ENCODE results near the gene WNT3.
"Not testable (repeated sequence)": the region's sequence is repeated elsewhere in the genome, so short reads cannot be mapped to it uniquely, and the experiment has no call there.

WNT3 gene, protein sequence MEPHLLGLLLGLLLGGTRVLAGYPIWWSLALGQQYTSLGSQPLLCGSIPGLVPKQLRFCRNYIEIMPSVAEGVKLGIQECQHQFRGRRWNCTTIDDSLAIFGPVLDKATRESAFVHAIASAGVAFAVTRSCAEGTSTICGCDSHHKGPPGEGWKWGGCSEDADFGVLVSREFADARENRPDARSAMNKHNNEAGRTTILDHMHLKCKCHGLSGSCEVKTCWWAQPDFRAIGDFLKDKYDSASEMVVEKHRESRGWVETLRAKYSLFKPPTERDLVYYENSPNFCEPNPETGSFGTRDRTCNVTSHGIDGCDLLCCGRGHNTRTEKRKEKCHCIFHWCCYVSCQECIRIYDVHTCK

GRCh38 chr17:46818316-46818928 is at the start of gene WNT3:
TSS of gene WNT3 (minus strand) at chr17:46818692. CDS start at chr17:46818597, 95 bp downstream.
- in situ Hi-C loops (cut with MboI; ENCODE audit: low sequenced_read_pairs): no loop called here

DNA sequence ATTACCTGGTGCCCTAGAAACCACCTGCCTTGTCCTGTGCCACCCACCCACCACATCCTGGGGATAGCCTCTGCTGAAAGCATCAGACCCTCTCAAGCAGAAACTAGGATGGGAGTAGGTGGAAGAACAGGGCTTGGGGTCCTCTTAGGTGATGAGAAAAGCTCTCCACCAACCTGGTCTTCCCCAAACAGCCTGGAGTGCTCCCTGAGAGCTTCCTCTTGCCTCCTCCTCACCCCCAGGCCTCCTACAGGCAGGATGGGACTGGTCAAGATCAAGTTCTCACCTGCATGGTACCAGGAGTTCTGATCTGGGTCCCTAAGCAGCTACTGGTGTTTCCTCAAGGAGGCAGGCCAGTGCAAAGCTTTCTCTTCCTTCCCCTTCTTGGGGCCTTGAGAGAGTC is 48.3 kb upstream of the WNT3 start:
- in situ Hi-C loops (cut with MboI; ENCODE audit: low sequenced_read_pairs): no loop called here

DNA sequence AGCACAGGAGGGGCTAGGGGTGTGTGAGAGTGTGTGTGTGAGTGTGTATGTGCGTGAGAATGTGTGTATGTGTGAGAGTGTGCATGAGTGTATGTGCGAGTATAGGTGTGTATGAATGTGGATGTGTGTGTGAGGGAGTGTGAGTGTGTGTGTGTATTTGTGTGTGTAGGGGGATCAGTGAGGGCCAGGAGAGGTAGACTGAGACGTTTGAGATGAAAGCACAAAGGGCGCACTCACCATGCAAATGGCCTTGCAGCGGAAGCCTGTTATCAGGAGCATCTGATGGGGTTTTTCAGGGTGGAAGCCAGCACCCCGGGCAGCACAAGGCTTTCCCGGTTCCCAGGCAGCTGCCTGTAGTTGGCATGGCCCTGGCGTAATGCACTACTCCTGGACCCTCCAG is 47.8 kb upstream of the WNT3 start:
- in situ Hi-C loops (cut with MboI; ENCODE audit: low sequenced_read_pairs): no loop called here

GRCh38 chr17:46865100-46865499 is 46.6 kb upstream of the WNT3 start:
- in situ Hi-C loops (cut with MboI; ENCODE audit: low sequenced_read_pairs): no loop called here

- in situ Hi-C loops (cut with MboI; ENCODE audit: low sequenced_read_pairs): no loop called here
Observed at GRCh38 chr17:46863383-46864121, 45.1 kb upstream of the WNT3 start.

- in situ Hi-C loops (cut with MboI; ENCODE audit: low sequenced_read_pairs): no loop called here
Observed at GRCh38 chr17:46862949-46863348, 44.5 kb upstream of the WNT3 start.

DNA sequence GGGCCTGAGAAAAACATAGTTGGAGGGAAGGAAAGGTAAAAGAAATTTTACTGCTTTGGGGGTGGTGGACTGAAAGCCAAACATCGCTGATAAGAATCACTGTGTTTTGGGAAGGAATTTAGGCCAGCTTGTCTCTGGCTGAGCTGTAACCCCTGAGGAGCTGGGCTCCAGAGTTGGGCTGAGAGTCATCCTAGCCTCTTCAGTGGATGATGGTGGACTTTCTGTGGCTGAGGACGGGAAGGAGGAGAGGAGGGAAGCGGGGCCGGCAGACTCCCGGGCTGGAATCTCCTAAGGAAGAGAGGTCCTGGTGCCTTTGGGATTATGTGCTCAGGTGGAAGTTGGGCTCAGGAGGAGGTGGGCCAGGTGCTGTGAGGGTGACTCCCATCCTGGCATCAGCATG is 41.5 kb upstream of the WNT3 start:
- in situ Hi-C loops (cut with MboI; ENCODE audit: low sequenced_read_pairs): no loop called here

DNA sequence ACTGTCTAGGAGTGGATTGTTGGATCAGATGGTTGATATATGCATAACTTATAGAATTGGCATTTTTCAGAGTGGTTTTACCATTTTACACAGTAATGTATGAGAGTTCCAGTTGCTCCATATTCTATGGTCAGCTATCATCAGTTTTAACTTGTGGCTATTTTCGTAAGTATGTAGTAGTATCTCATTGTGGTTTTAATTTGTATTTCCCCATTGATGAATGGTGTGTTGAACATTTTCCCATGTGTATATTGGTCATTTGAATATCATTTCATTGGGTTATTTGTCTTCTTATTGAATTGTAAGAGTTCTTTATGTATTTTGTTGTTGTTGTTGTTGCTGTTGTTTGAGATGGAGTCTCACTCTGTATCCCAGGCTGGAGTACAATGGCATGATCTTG is 39.1 kb upstream of the WNT3 start:
- in situ Hi-C loops (cut with MboI; ENCODE audit: low sequenced_read_pairs): no loop called here

GRCh38 chr17:46854948-46855347 is 36.5 kb upstream of the WNT3 start:
- in situ Hi-C loops (cut with MboI; ENCODE audit: low sequenced_read_pairs): no loop called here

DNA sequence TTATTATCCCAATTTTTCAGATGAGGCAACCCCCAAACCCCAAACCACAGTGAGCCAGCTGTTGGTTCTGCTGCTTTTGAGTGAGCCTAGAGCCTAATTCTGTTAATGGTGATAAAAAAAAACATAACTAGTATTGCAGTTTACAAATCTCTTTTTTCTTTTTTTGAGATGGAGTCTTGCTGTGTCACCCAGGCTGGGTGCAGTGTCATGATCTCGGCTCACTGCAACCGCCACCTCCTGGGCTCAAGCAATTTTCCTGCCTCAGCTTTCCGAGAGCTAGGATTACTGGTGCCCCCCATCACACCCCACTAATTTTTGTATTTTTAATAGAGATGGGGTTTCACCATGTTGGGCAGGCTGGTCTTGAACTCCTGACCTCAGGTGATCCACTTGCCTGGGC is 36.0 kb upstream of the WNT3 start:
- in situ Hi-C loops (cut with MboI; ENCODE audit: low sequenced_read_pairs): no loop called here

- in situ Hi-C loops (cut with MboI; ENCODE audit: low sequenced_read_pairs): no loop called here
Observed at GRCh38 chr17:46853896-46854444, 35.5 kb upstream of the WNT3 start.

GRCh38 chr17:46851029-46851741 is 32.7 kb upstream of the WNT3 start, which contains the start of gene WNT9B:
TSS of gene WNT9B (plus strand) at chr17:46851583. CDS start at chr17:46851639, 56 bp downstream.
- in situ Hi-C loops (cut with MboI; ENCODE audit: low sequenced_read_pairs): no loop called here

DNA sequence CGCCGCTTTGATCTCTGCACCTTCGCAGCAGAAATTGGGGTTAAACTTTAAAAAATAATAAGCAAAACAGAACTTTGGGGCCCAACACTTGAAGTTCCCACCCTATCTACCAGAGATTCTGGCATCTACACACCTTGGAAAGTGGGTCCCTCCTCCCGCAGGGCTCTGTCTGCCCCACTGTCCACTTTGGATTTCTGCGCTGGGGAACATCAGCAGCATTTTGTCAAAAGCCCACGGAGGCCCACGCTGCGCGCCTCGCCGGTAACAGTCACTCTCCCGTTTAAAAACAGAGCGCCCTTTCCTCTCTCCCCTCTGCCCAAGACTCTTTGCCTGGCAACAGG is 32.2 kb upstream of the WNT3 start:
- in situ Hi-C loops (cut with MboI; ENCODE audit: low sequenced_read_pairs): no loop called here

DNA sequence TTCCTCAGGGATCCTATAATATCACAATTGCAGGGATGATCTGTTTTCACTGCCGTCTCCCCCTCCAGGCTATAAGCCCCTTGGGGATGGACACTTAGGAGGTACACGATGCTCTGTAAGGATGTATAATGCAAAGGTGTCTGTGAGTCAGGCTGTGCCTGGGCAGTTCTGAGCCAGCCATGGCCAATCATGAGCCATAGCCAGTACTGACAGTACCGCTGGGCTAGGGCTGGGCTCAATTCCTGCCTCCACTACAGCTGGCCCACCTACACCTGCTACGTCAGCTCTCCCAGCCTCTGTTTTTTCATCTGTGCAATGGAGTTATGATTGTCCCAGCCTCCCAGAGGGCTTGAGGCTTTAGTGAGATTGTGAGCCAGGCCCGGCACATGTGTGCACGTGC is 30.0 kb upstream of the WNT3 start:
- in situ Hi-C loops (cut with MboI; ENCODE audit: low sequenced_read_pairs): no loop called here

- in situ Hi-C loops (cut with MboI; ENCODE audit: low sequenced_read_pairs): no loop called here
Observed at GRCh38 chr17:46847204-46848191, 29.0 kb upstream of the WNT3 start.

DNA sequence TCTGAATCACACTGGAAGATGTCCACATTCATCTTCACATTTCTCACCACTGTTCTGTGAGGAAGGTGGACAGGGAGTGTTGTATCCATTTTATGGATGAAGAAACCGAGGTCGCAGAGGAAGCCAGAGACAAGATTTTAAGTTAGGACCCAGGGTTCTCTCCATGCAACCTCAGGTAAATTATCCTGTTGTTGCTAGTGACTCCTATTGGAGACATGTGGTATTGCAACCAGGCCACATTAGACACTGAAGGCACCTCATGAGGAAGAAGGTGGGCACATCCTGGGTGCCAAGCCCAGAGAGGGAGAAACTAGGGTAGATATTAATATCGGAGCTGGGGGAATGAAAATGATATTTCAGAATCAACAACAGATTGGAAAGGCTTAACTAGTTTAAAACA is 24.3 kb upstream of the WNT3 start:
- in situ Hi-C loops (cut with MboI; ENCODE audit: low sequenced_read_pairs): no loop called here

DNA sequence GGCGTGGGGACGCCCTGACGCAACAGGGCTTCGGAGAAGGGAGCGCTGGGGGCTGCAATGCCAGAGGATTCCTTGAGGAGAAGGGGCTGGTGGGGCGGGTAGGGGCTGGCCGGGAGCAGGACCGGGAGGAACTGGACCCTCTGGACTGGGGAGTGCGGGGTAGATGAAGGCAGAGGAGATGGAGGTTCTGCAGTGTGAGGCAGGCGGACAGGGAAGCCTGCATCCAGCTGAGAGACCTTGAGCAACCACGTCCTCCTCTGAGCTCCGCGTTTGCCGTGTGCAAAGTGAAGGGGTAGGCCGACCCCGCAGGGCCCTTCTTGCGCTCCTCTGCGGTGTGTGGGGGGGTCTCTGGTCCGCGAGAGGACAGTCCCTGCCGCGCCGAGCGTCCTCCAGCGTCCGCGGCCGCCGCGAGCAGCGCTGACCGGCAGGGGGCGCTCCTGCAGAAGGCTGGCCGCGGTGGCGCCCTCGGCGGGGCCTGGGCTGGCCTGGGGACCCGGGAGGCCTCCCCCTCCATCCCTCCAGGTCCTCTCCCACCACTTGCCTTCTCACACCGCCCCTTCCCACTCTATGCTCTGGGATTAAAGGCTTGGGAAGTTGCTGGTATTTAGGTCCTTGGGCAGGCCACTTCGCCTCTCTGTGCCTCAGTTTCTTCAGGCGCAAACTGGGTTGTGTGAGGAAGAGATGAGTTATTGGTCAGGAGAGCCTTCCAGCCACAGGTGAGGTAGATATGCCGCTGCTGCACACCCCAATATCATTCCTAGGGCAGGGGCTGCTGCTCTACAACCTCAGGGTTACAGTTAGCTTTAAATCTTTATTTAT is 23.3 kb upstream of the WNT3 start:
- in situ Hi-C loops (cut with MboI; ENCODE audit: low sequenced_read_pairs): no loop called here

DNA sequence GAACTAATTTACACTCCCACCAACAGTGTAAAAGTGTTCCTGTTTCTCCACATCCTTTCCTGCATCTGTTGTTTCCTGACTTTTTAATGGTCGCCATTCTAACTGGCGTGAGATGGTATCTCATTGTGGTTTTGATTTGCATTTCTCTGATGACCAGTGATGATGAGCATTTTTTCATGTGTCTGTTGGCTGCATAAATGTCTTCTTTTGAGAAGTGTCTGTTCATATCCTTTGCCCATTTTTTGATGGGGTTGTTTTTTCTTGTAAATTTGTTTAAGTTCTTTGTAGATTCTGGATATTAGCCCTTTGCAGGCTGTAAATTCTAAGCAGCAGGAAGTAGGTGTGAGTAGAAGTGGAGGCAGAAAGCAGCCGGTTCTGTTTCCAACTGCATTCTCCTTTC is 22.1 kb upstream of the WNT3 start:
- in situ Hi-C loops (cut with MboI; ENCODE audit: low sequenced_read_pairs): not testable (repeated sequence)

DNA sequence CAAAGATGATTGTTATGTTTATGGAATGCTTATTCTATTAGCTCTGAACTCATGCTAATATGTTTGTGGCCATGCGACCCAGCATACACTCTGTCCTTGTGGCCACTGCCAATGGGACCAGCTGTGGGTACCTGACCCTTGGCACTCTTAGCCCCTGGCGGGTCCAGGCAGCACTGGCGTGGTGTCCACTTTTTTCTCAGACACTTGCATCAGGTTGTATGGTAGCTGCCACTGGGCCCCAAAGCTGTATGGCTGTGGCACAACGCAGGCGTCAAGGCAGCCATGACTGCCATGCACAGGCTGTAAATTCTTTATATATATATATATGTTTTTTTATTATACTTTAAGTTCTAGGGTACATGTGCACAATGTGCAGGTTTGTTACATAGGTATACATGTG is 20.7 kb upstream of the WNT3 start:
- in situ Hi-C loops (cut with MboI; ENCODE audit: low sequenced_read_pairs): no loop called here

Measured in HL-60/S4 (cell line).